ENCODE results near the gene CNTRL. TPM values are rescaled to one million over a fixed set of nuclear protein-coding genes. Genes with fewer than 3 reads are reported as not detected.

CNTRL gene
- total and polyA plus RNA-seq, 4 donors: 1.6 to 8.7 (median 4.4) TPM

DNA sequence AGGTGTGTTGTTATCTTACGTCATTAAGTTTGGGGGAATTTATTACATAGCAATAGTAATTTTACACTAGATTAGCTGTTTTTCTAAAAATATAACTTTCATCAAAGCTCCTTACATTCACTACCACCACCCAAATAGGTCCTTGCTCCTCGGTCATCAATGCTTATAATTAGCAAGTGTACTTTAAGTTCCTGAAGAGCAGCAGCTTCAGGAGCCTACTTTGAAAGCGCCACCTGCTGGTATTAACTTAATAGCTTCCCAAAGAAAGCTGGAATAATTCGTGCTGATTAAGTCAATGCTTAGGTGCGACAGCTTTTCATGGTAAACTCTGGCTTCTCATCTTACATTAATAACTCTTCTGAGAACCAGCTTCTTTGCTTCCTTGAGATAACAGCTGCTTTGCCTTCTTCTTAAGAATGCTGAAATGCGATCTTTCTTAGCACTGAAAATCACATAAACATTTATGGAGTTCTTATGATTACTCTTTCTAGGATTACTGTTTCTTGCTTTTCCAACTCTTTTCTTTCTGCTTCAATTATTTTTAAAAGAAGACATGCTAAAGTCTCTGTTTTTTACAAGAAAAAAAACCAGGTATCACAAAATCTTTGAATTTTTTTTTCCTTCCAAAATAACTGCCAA, 14.6 kb upstream of the CNTRL start:
- Histone ChIP-seq H3K4me1 (ENCODE audit: control insufficient read depth in 4 of 4, insufficient read depth in 4 of 4, low read length in 3 of 4) (peaks cover 0 to 10% (median 7%) of the 10 kb centered on the region in 4 donors), H3K9me3 (ENCODE audit: control insufficient read depth in 4 of 4, low read length in 3 of 4) (no peaks in the 10 kb centered on the region)
- no peak for DNase-seq (ENCODE audit: low spot score)

DNA sequence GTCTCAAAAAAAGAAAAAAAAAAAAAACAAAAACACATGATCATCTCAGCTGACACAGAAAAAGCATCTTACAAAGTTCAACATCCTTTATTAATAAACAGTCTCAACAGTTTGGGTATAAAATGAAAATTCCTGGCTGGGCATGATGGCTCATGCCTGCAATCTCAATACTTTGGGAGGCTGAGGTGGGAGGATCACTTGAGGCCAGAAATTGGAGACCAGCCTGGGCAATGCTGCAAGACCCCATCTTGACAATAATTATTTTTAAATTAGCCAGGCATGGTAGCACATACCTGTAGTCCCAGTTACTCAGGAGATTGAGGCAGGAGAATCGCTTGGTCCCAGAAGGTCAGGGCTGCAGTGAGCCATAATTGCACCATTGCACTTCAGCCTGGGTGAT, 7.9 kb upstream of the CNTRL start:
- peaks cover 0 to 2% (median 0%) of the 10 kb centered on the region in 4 donors for H3K9me3 ChIP-seq (ENCODE audit: control insufficient read depth in 4 of 4, low read length in 3 of 4)
- peaks cover 0 to 4% (median 0%) of the 10 kb centered on the region in 4 donors for H3K4me1 ChIP-seq (ENCODE audit: control insufficient read depth in 4 of 4, insufficient read depth in 4 of 4, low read length in 3 of 4)
- H3K4me3 ChIP-seq (ENCODE audit: low read depth in 1 of 3, low read length in 3 of 3): no peak overlapping the region
- no peaks in the 10 kb centered on the region for H3K27me3 ChIP-seq (ENCODE audit: control insufficient read depth in 4 of 4, insufficient read depth in 4 of 4, low read length in 3 of 4)
- DNase-seq (ENCODE audit: low spot score): no peak
- 98% methylated on average over 1 of the region's 1 CpG for WGBS
- peaks cover 0 to 2% (median 0%) of the 10 kb centered on the region in 4 donors for H3K36me3 ChIP-seq (ENCODE audit: control insufficient read depth in 4 of 4, insufficient read depth in 3 of 4, low read depth in 1 of 4, low read length in 3 of 4)
- no peak overlapping the region for H3K9ac ChIP-seq (ENCODE audit: low read depth in 1 of 2, low read length in 2 of 2)
- H3K27ac ChIP-seq (ENCODE audit: low read depth in 1 of 2, low read length in 2 of 2): no peak overlapping the region
- TF ChIP-seq MAX (IDR thresholded peaks at IDR 0.05) (no peak), TAF1 (conservative IDR thresholded peaks at IDR 0.05) (no peak), CTCF (IDR thresholded peaks at IDR 0.05; ENCODE audit: low read depth, low read length, missing input control) (no peak), JUND (IDR thresholded peaks at IDR 0.05) (no peak), NR2F2 (IDR thresholded peaks at IDR 0.05) (no peak), SP1 (IDR thresholded peaks at IDR 0.05) (no peak), RAD21 (IDR thresholded peaks at IDR 0.05) (no peak), FOXA1 (IDR thresholded peaks at IDR 0.05) (no peak), FOXA2 (IDR thresholded peaks at IDR 0.05) (no peak), REST (IDR thresholded peaks at IDR 0.05) (no peak), ZBTB33 (IDR thresholded peaks at IDR 0.05) (no peak), GABPA (IDR thresholded peaks at IDR 0.05 in 1 of 2, conservative IDR thresholded peaks at IDR 0.05 in 1 of 2) (no peak), HNF4G (IDR thresholded peaks at IDR 0.05) (no peak)

More for the DNA sequence above, 14.6 kb upstream of the CNTRL start:
- no peak overlapping the region for H3K4me3 ChIP-seq (ENCODE audit: low read depth in 1 of 3, low read length in 3 of 3)
- no peak overlapping the region for H3K9ac ChIP-seq (ENCODE audit: low read depth in 1 of 2, low read length in 2 of 2)
- peak; percentile 73 for TF ChIP-seq CTCF (IDR thresholded peaks at IDR 0.05; ENCODE audit: low read depth, low read length, missing input control)
- peak; percentile 86 to 91 for TF ChIP-seq RAD21 (IDR thresholded peaks at IDR 0.05)
- TF ChIP-seq ZBTB33 (IDR thresholded peaks at IDR 0.05): no peak
- TF ChIP-seq YY1 (IDR thresholded peaks at IDR 0.05): no peak
- WGBS: 19% methylated on average over 6 of the region's 6 CpGs
- no peaks in the 10 kb centered on the region for H3K36me3 ChIP-seq (ENCODE audit: control insufficient read depth in 4 of 4, insufficient read depth in 3 of 4, low read depth in 1 of 4, low read length in 3 of 4)
- no peak overlapping the region for H3K27ac ChIP-seq (ENCODE audit: low read depth in 1 of 2, low read length in 2 of 2)
- H3K27me3 ChIP-seq (ENCODE audit: control insufficient read depth in 4 of 4, insufficient read depth in 4 of 4, low read length in 3 of 4): no peaks in the 10 kb centered on the region

All from liver (tissue), 9 donors.